Measurements from ENCODE around the gene YJU2.

GRCh38 chr19:4295972-4296771 lies 49.3 kb downstream of the YJU2 start:
- TF ChIP-seq CTCF (IDR thresholded peaks at IDR 0.05), result no peak
- TF ChIP-seq POLR2A (IDR thresholded peaks at IDR 0.05), result no peak
